Neural cell (in vitro differentiated cells): Measurements from ENCODE around the gene RBFOX2. TPM values are rescaled to one million over a fixed set of nuclear protein-coding genes. Genes with fewer than 3 reads are reported as not detected.

Experiments used
- H2AFZ ChIP-seq: fragments of 200-600, 300-800 bp; sonication (generic), shearing (Covaris generic); 2 replicates; pipeline ENCODE4 v1.6.0; 2014; ENCODE audit warnings: low read depth, mild to moderate bottlenecking, antibody characterized with exemption, low read length, moderate library complexity
- H3F3A ChIP-seq: fragments of 200-600 bp; shearing (Covaris generic); 2 replicates; pipeline ENCODE4 v1.6.1; 2016; ENCODE audit warnings: mild to moderate bottlenecking, moderate library complexity, mixed read lengths, antibody characterized with exemption, low read length; ENCODE audit not compliant: insufficient read depth, poor library complexity, severe bottlenecking
- H3K27ac ChIP-seq: fragments of 200-600, 300-800 bp; sonication (generic), shearing (Covaris generic); 2 replicates; pipeline ENCODE4 v1.5.1; 2014; ENCODE audit warnings: mild to moderate bottlenecking, low read length, moderate library complexity
- H3K27me3 ChIP-seq: fragments of 300-800, 200-600 bp; sonication (generic), shearing (Covaris generic); 2 replicates; pipeline ENCODE4 v1.6.0; 2014; ENCODE audit warnings: mild to moderate bottlenecking, low read depth, low read length, moderate library complexity; ENCODE audit not compliant: insufficient read depth
- H3K36me3 ChIP-seq: fragments of 300-800, 200-600 bp; sonication (generic), shearing (Covaris generic); 2 replicates; pipeline ENCODE4 v1.5.1; 2014; ENCODE audit warnings: mild to moderate bottlenecking, antibody characterized with exemption, low read length, moderate library complexity; ENCODE audit not compliant: insufficient read depth
- H3K4me2 ChIP-seq: fragments of 300-800, 200-600 bp; sonication (generic), shearing (Covaris generic); 2 replicates; pipeline ENCODE4 v1.6.0; 2014; ENCODE audit warnings: mild to moderate bottlenecking, low read length
- H3K4me3 ChIP-seq: fragments of 300-800, 200-600 bp; sonication (generic), shearing (Covaris generic); 2 replicates; pipeline ENCODE4 v1.5.1; 2014; ENCODE audit warnings: mild to moderate bottlenecking, low read length, moderate library complexity
- H3K79me2 ChIP-seq: fragments of 200-600 bp; shearing (Covaris generic); replicated peaks from 2 replicates; pipeline ENCODE4 v1.6.0; 2014; ENCODE audit warnings: mild to moderate bottlenecking, low read length, moderate library complexity; ENCODE audit not compliant: insufficient read depth
- H3K9ac ChIP-seq: fragments of 300-800, 200-600 bp; sonication (generic), shearing (Covaris generic); 2 replicates; pipeline ENCODE4 v1.6.1; 2016; ENCODE audit warnings: mild to moderate bottlenecking, low read length, mixed read lengths
- H3K9me2 ChIP-seq: fragments of 200-600 bp; shearing (Covaris generic); 2 replicates; pipeline ENCODE4 v1.6.1; 2016; ENCODE audit warnings: mild to moderate bottlenecking, low read length, mixed read lengths; ENCODE audit not compliant: insufficient read depth
- H3K9me3 ChIP-seq: fragments of 200-600, 300-800 bp; sonication (generic), shearing (Covaris generic); 2 replicates; pipeline ENCODE4 v1.6.1; 2016; ENCODE audit warnings: mild to moderate bottlenecking, mixed run types, low read length, moderate library complexity, mixed read lengths
- H4K20me1 ChIP-seq: fragments of 200-600 bp; shearing (Covaris generic); 2 replicates; pipeline ENCODE4 v1.6.1; 2016; ENCODE audit warnings: mild to moderate bottlenecking, mixed run types; ENCODE audit not compliant: insufficient read depth
- EP300 ChIP-seq: fragments of 450-650 bp; conservative IDR thresholded peaks from 2 replicates; pipeline ENCODE4 v1.6.1; 2014; ENCODE audit warnings: antibody characterized with exemption, mild to moderate bottlenecking, moderate library complexity; ENCODE audit not compliant: poor library complexity, severe bottlenecking
- EZH2 ChIP-seq: fragments of 200-600, 300-800 bp; shearing (Covaris generic), sonication (generic); IDR thresholded peaks from 2 replicates; pipeline ENCODE4 v1.6.1; 2014; ENCODE audit warnings: antibody characterized with exemption, low read length, borderline replicate concordance, mild to moderate bottlenecking; ENCODE audit not compliant: insufficient read depth, poor library complexity, severe bottlenecking
- MXI1 ChIP-seq: fragments of 450-650 bp; conservative IDR thresholded peaks from 2 replicates; pipeline ENCODE4 v1.6.1; 2014; ENCODE audit warnings: antibody characterized with exemption, mild to moderate bottlenecking; ENCODE audit not compliant: poor library complexity, severe bottlenecking
- POLR2AphosphoS5 ChIP-seq: IDR thresholded peaks from 2 replicates; pipeline ENCODE4 v1.6.1; 2012
- RAD21 ChIP-seq: fragments of 450-650 bp; conservative IDR thresholded peaks from 2 replicates; pipeline ENCODE4 v1.6.1; 2014; ENCODE audit warnings: antibody characterized with exemption, mild to moderate bottlenecking, moderate library complexity
- SMC3 ChIP-seq: fragments of 450-650 bp; conservative IDR thresholded peaks from 2 replicates; pipeline ENCODE4 v1.6.1; 2014; ENCODE audit warnings: antibody characterized with exemption, mild to moderate bottlenecking, moderate library complexity; ENCODE audit not compliant: poor library complexity
- TAF1 ChIP-seq: IDR thresholded peaks from 2 replicates; pipeline ENCODE4 v1.6.1; 2012; ENCODE audit warnings: low read depth
- polyA plus RNA-seq: library from polyadenylated mRNA; depleted of rRNA; stranded (reverse); fragments of >200 nt; gene quantifications from 2 replicates; pipeline ENCODE4 v1.2.3, GENCODE V29; 2014
- TF ChIP-seq, protein P1 (sequence below): IDR thresholded peaks from 2 replicates; pipeline ENCODE4 v1.6.1; 2012; ENCODE audit warnings: borderline replicate concordance
- TF ChIP-seq, protein P2 (sequence below): fragments of 450-650 bp; IDR thresholded peaks from 2 replicates; pipeline ENCODE4 v1.5.1; 2014; ENCODE audit warnings: antibody characterized with exemption, mild to moderate bottlenecking, moderate library complexity; ENCODE audit not compliant: poor library complexity, severe bottlenecking

RBFOX2 gene
- polyA plus RNA-seq, 1 donor from 2014 or later, result 529 TPM

DNA sequence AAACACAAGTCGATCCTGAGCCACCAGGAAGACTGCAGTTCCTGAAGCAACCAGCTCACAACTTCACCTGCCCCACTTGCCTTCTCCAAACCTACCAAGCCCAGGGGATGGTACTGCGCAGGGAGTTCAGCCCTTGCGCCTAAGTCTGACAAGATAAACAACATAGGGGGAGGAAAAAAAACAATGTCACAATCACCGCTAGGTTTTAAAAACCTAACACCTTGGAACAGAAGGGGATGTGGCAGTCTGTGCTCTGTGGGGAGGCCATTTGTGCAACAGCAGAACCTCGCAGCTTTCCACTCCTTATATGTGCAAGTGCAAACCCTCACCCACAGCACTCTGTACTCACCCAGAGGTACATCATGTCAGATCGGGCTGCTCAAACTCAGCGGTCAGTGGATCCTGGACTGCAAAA lies 134.2 kb downstream of the RBFOX2 start:
- Histone ChIP-seq H4K20me1 (no peaks in the 10 kb centered on the region), H3K4me3 (no peak overlapping the region), H3K79me2 (peaks cover 41% of the 10 kb centered on the region), H3K27me3 (no peaks in the 10 kb centered on the region), H3K9me2 (no peaks in the 10 kb centered on the region), H3K36me3 (no peaks in the 10 kb centered on the region), H2AFZ (no peak overlapping the region), H3K9me3 (no peaks in the 10 kb centered on the region), H3K27ac (no peak overlapping the region), H3F3A (no peaks in the 10 kb centered on the region), H3K4me2 (no peak overlapping the region), H3K9ac (no peak overlapping the region)
- TF ChIP-seq RAD21, result no peak
- TF ChIP-seq, protein P1, sequence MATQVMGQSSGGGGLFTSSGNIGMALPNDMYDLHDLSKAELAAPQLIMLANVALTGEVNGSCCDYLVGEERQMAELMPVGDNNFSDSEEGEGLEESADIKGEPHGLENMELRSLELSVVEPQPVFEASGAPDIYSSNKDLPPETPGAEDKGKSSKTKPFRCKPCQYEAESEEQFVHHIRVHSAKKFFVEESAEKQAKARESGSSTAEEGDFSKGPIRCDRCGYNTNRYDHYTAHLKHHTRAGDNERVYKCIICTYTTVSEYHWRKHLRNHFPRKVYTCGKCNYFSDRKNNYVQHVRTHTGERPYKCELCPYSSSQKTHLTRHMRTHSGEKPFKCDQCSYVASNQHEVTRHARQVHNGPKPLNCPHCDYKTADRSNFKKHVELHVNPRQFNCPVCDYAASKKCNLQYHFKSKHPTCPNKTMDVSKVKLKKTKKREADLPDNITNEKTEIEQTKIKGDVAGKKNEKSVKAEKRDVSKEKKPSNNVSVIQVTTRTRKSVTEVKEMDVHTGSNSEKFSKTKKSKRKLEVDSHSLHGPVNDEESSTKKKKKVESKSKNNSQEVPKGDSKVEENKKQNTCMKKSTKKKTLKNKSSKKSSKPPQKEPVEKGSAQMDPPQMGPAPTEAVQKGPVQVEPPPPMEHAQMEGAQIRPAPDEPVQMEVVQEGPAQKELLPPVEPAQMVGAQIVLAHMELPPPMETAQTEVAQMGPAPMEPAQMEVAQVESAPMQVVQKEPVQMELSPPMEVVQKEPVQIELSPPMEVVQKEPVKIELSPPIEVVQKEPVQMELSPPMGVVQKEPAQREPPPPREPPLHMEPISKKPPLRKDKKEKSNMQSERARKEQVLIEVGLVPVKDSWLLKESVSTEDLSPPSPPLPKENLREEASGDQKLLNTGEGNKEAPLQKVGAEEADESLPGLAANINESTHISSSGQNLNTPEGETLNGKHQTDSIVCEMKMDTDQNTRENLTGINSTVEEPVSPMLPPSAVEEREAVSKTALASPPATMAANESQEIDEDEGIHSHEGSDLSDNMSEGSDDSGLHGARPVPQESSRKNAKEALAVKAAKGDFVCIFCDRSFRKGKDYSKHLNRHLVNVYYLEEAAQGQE, result no peak

DNA sequence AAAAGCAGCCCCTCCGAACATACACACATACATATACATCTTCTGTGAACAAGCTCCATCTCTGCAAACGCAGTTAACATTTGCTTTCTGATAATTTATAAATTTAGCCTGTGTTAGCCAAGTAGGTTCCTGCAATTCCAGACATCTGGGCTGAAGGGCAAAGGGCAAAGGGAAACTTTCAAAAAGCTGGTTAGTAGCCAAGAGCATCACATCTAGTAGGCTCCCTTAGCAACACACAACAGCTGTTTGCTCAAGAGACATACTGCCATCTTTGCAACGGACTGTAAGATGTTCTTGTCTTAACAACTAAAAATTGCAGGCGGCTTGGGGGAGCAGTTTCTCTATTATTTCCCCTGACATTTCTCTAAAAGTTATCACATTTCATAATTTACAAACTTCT lies 134.9 kb downstream of the RBFOX2 start:
- Histone ChIP-seq H3K4me3 (no peak overlapping the region), H3K9me3 (no peaks in the 10 kb centered on the region), H3K27ac (no peak overlapping the region), H3K36me3 (no peaks in the 10 kb centered on the region), H4K20me1 (no peaks in the 10 kb centered on the region), H3K9ac (no peak overlapping the region), H2AFZ (no peak overlapping the region), H3F3A (no peaks in the 10 kb centered on the region), H3K9me2 (no peaks in the 10 kb centered on the region), H3K27me3 (no peaks in the 10 kb centered on the region), H3K4me2 (no peak overlapping the region), H3K79me2 (peaks cover 38% of the 10 kb centered on the region)
- TF ChIP-seq, protein P1, result no peak
- no peak for TF ChIP-seq POLR2AphosphoS5
- TF ChIP-seq RAD21, result no peak
- no peak for TF ChIP-seq TAF1
- no peak for TF ChIP-seq MXI1
- no peak for TF ChIP-seq SMC3
- TF ChIP-seq, protein P2, sequence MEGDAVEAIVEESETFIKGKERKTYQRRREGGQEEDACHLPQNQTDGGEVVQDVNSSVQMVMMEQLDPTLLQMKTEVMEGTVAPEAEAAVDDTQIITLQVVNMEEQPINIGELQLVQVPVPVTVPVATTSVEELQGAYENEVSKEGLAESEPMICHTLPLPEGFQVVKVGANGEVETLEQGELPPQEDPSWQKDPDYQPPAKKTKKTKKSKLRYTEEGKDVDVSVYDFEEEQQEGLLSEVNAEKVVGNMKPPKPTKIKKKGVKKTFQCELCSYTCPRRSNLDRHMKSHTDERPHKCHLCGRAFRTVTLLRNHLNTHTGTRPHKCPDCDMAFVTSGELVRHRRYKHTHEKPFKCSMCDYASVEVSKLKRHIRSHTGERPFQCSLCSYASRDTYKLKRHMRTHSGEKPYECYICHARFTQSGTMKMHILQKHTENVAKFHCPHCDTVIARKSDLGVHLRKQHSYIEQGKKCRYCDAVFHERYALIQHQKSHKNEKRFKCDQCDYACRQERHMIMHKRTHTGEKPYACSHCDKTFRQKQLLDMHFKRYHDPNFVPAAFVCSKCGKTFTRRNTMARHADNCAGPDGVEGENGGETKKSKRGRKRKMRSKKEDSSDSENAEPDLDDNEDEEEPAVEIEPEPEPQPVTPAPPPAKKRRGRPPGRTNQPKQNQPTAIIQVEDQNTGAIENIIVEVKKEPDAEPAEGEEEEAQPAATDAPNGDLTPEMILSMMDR, result no peak
- no peak for TF ChIP-seq EP300
- no peak for TF ChIP-seq EZH2
